Stimulated activated CD4-positive, alpha-beta T cell treated with anti-CD3 and anti-CD28 coated beads, Interleukin-12 subunit alpha, Interleukin-12 subunit beta, amount 100 ng/mL, for 4 hours (primary cell): Measurements from ENCODE around the gene FAM217A.

Experiments
- DNase-seq: peaks from one replicate; pipeline ENCODE4 v3.0.0-alpha.2; 2020

Gene FAM217A

DNA sequence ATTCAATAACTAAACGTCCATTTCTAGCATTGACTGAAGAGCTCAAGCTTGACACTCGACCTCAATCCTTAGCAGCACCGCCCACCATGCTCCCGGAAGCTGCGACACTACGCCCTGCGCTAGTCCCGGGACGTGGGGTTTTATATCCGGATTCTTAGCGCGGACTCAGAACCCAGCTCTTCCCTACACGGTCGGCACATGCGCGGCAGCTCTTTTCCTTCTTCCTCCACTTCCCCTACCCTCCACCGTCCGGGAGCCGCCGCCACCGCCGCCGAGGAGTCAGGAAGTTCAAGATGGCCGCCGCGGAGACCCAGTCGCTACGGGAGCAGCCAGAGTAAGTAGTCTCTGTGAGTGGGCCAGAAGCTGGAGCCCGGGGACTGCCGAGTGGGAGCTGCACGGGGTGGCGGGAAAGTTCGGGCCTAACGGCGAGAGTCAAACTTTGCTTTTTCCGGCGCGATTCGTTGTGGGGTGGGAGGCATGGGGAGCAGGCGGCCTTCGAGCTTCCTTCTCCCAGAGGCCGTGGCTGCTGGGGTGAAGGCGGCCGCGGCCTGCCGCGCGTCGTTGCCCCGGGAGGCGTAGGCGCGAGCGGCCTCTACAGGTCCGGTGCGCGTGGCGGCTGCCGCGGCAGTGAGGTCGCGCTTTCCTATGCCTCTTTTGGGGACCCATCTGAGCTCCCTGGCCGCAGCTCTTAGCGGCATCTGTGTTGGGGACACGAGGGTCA lies 57.6 kb downstream of the FAM217A start:
- DNase-seq, result peak; percentile 85

DNA sequence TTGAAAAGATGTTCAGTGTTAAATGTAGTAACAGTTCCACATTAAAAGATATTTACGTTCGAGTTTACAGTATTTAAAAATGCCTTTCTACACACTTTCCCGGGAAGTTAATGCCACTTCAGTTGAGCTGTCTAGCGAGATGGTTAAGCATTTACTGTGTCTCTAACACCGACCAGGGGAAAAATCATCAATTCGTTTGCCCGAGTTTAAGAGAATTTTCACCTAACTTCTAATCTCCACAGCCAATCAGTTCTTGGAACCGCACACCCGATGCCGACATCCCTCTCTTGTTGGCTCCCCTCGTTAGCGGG lies 58.2 kb downstream of the FAM217A start:
- DNase-seq, result no peak

DNA sequence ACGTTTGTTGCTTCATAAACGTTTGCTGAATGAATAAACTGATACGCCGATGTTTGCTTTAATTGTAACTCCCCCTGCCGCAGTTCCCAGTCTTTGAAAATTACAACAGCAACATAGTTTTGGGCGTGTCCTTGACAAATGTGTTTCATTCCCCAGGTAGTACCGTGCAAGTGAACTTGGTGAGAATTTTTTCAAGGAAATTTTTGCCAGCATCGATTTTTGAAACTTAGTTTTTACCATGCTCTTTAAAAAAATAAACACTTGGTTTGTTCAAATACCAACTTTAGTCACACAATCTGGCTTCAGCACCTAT lies 60.1 kb downstream of the FAM217A start:
- DNase-seq, result no peak
